M059J (cell line): Measurements from ENCODE around the gene EXD3. TPM values are rescaled to one million over a fixed set of nuclear protein-coding genes. Genes with fewer than 3 reads are reported as not detected.
"Not testable (repeated sequence)": the region's sequence is repeated elsewhere in the genome, so short reads cannot be mapped to it uniquely, and the experiment has no call there.

Experiments
- DNase-seq: peaks from one replicate; pipeline ENCODE4 v3.0.0-alpha.2; 2012; ENCODE audit warnings: low read depth
- total RNA-seq: library from RNA; depleted of rRNA; stranded (reverse); fragments of >200 nt; shearing (Covaris generic); gene quantifications from 2 replicates; pipeline ENCODE4 v1.2.3, GENCODE V29; 2014; rRNA removed

Gene EXD3
- 1.6 and 2.7 TPM in 2 replicates for total RNA-seq

GRCh38 chr9:137422604-137423513 is at the start of gene EXD3, which contains the start of gene NOXA1:
EXD3 (minus strand) TSS chr9:137423162; CDS start chr9:137395357, 27,805 bp downstream.
NOXA1 (plus strand) TSS chr9:137423393; CDS start chr9:137423530, 137 bp downstream.
- DNase-seq, result peak; percentile 88

GRCh38 chr9:137470785-137471184 is 47.8 kb upstream of the EXD3 start:
- no peak for DNase-seq

- DNase-seq, result no peak
These were observed 44.9 kb upstream of the EXD3 start for GRCh38 chr9:137467896-137468295.

- DNase-seq, result no peak
These were observed 44.2 kb upstream of the EXD3 start for GRCh38 chr9:137467161-137467581.

- DNase-seq, result not testable (repeated sequence)
These were observed 43.6 kb upstream of the EXD3 start for GRCh38 chr9:137466389-137467085.

GRCh38 chr9:137465720-137466388 is 42.9 kb upstream of the EXD3 start:
- DNase-seq, result no peak

GRCh38 chr9:137465000-137465719 is 42.2 kb upstream of the EXD3 start:
- no peak for DNase-seq

GRCh38 chr9:137464291-137464999 is 41.5 kb upstream of the EXD3 start:
- no peak for DNase-seq

- no peak for DNase-seq
These were observed 40.9 kb upstream of the EXD3 start for GRCh38 chr9:137463931-137464290.

GRCh38 chr9:137462986-137463930 is 40.3 kb upstream of the EXD3 start:
- no peak for DNase-seq

GRCh38 chr9:137462396-137462985 is 39.5 kb upstream of the EXD3 start:
- DNase-seq, result no peak

GRCh38 chr9:137461663-137462395 is 38.9 kb upstream of the EXD3 start:
- DNase-seq, result no peak

GRCh38 chr9:137461316-137461662 is 38.3 kb upstream of the EXD3 start:
- no peak for DNase-seq

- no peak for DNase-seq
These were observed 37.7 kb upstream of the EXD3 start for GRCh38 chr9:137460363-137461315.

GRCh38 chr9:137459601-137460362 is 36.8 kb upstream of the EXD3 start:
- no peak for DNase-seq

GRCh38 chr9:137459152-137459600 is 36.2 kb upstream of the EXD3 start, which contains the start of gene NSMF:
NSMF (minus strand) TSS chr9:137459334; CDS start chr9:137459102, 232 bp downstream.
- peak; percentile 84 for DNase-seq
